GM18870 (cell line): ENCODE measurements around the gene HIPK2.

Experiments
- ATAC-seq: cut with Tn5 transposase; IDR thresholded peaks from one replicate; pipeline ENCODE4 v1.9.1; 2021; ENCODE audit warnings: moderate library complexity; ENCODE audit not compliant: unreplicated experiment

The HIPK2 gene

GRCh38 chr7:139601176-139601575 lies 176.6 kb downstream of the HIPK2 start:
- ATAC-seq, result no peak

- ATAC-seq, result no peak
Observed at GRCh38 chr7:139600306-139600705, 177.5 kb downstream of the HIPK2 start.

GRCh38 chr7:139598642-139599041 lies 179.2 kb downstream of the HIPK2 start:
- no peak for ATAC-seq

- ATAC-seq, result no peak
Observed at GRCh38 chr7:139597028-139597427, 180.8 kb downstream of the HIPK2 start.

- no peak for ATAC-seq
Observed at GRCh38 chr7:139596626-139597025, 181.2 kb downstream of the HIPK2 start.

- ATAC-seq, result no peak
Observed at GRCh38 chr7:139595806-139596205, 182.0 kb downstream of the HIPK2 start.

GRCh38 chr7:139594911-139595476 lies 182.8 kb downstream of the HIPK2 start:
- no peak for ATAC-seq

GRCh38 chr7:139594090-139594489 lies 183.7 kb downstream of the HIPK2 start:
- ATAC-seq, result no peak

GRCh38 chr7:139592801-139593461 lies 184.9 kb downstream of the HIPK2 start:
- ATAC-seq, result no peak

- no peak for ATAC-seq
Observed at GRCh38 chr7:139591550-139592195, 186.1 kb downstream of the HIPK2 start.

GRCh38 chr7:139589474-139589873 lies 188.3 kb downstream of the HIPK2 start:
- no peak for ATAC-seq

- ATAC-seq, result no peak
Observed at GRCh38 chr7:139588632-139589031, 189.2 kb downstream of the HIPK2 start.

- no peak for ATAC-seq
Observed at GRCh38 chr7:139587535-139587934, 190.3 kb downstream of the HIPK2 start.

- ATAC-seq, result no peak
Observed at GRCh38 chr7:139586286-139586685, 191.5 kb downstream of the HIPK2 start.

- no peak for ATAC-seq
Observed at GRCh38 chr7:139585042-139585441, 192.8 kb downstream of the HIPK2 start.

- ATAC-seq, result no peak
Observed at GRCh38 chr7:139583826-139584553, 193.8 kb downstream of the HIPK2 start.

GRCh38 chr7:139582671-139583155 lies 195.1 kb downstream of the HIPK2 start:
- ATAC-seq, result no peak

GRCh38 chr7:139582130-139582650 lies 195.6 kb downstream of the HIPK2 start:
- ATAC-seq, result no peak

- ATAC-seq, result no peak
Observed at GRCh38 chr7:139580435-139580834, 197.4 kb downstream of the HIPK2 start.

GRCh38 chr7:139576179-139576973 lies 201.4 kb downstream of the HIPK2 start:
- ATAC-seq, result no peak

- ATAC-seq, result no peak
Observed at GRCh38 chr7:139575338-139575680, 202.5 kb downstream of the HIPK2 start.
